ENCODE results near the gene DDX28. TPM values are rescaled to one million over a fixed set of nuclear protein-coding genes. Genes with fewer than 3 reads are reported as not detected.

The DDX28 gene
- total and polyA plus RNA-seq, 12 donors: 5.3 to 13.1 (median 9.5) TPM

GRCh38 chr16:68005786-68006286, 17.2 kb downstream of the DDX28 start:
- no peak for TF ChIP-seq CTCF (IDR thresholded peaks at IDR 0.05)
- ATAC-seq (peak in 7 of 8 donors; percentile 50 to 86 (median 71)), DNase-seq (peak in 1 of 2 donors; percentile 33)
- no peaks in the 10 kb centered on the region for H3K27me3 ChIP-seq
- H3K4me3 ChIP-seq: no peak overlapping the region
- peaks cover 0 to 40% (median 0%) of the 10 kb centered on the region in 9 donors for H3K4me1 ChIP-seq
- intact Hi-C loops (cut with DNase I): no loop called here
- H3K27ac ChIP-seq: peak overlapping the region in 6 of 10 donors; percentile 19 to 93 (median 42)
- WGBS, 2 donors: 43 to 45% methylated on average over 6 of the region's 6 CpGs
- H3K36me3 ChIP-seq: no peaks in the 10 kb centered on the region
- H3K9me3 ChIP-seq: no peaks in the 10 kb centered on the region

GRCh38 chr16:68005211-68005610, 17.8 kb downstream of the DDX28 start:
- TF ChIP-seq CTCF (IDR thresholded peaks at IDR 0.05): no peak
- Histone ChIP-seq H3K36me3 (no peaks in the 10 kb centered on the region), H3K9me3 (no peaks in the 10 kb centered on the region), H3K27me3 (no peaks in the 10 kb centered on the region), H3K4me3 (no peak overlapping the region), H3K4me1 (peaks cover 0 to 46% (median 6%) of the 10 kb centered on the region in 9 donors), H3K27ac (peak overlapping the region in 6 of 10 donors; percentile 19 to 93 (median 42))
- intact Hi-C loops (cut with DNase I): no loop called here
- no peak for ATAC-seq
- WGBS, 2 donors: 80 to 91% methylated on average over 9 of the region's 9 CpGs
- no peak for DNase-seq

- intact Hi-C loops (cut with DNase I): loop anchor here in 1 of 10 donors (5.0 kb wide), 1 partner anchor 49 kb away; no protein-coding TSS in a partner anchor
- DNase-seq: no peak
- WGBS, 2 donors: 84% methylated on average over 4 of the region's 4 CpGs
- ATAC-seq: no peak
- Histone ChIP-seq H3K4me3 (no peak overlapping the region), H3K27me3 (no peaks in the 10 kb centered on the region), H3K4me1 (peaks cover 0 to 62% (median 14%) of the 10 kb centered on the region in 9 donors), H3K27ac (no peak overlapping the region), H3K36me3 (no peaks in the 10 kb centered on the region), H3K9me3 (no peaks in the 10 kb centered on the region)
- no peak for TF ChIP-seq CTCF (IDR thresholded peaks at IDR 0.05)
Measured at GRCh38 chr16:68003031-68003430, 20.0 kb downstream of the DDX28 start.

GRCh38 chr16:68000450-68000849, 22.6 kb downstream of the DDX28 start:
- 54 to 57% methylated on average over 3 of the region's 3 CpGs for WGBS, 2 donors
- peak overlapping the region in 4 of 10 donors; percentile 4 to 54 (median 18) for H3K4me3 ChIP-seq
- H3K36me3 ChIP-seq: no peaks in the 10 kb centered on the region
- intact Hi-C loops (cut with DNase I): loop anchor here in 1 of 10 donors (5.0 kb wide), 1 partner anchor 52 kb away; no protein-coding TSS in a partner anchor
- H3K27ac ChIP-seq: peak overlapping the region in 9 of 10 donors; percentile 12 to 93 (median 69)
- H3K9me3 ChIP-seq: no peaks in the 10 kb centered on the region
- DNase-seq (peak in 1 of 2 donors; percentile 50), ATAC-seq (peak in 7 of 8 donors; percentile 62 to 93 (median 83))
- H3K4me1 ChIP-seq: peaks cover 0 to 58% (median 14%) of the 10 kb centered on the region in 9 donors
- no peak for TF ChIP-seq CTCF (IDR thresholded peaks at IDR 0.05)
- no peaks in the 10 kb centered on the region for H3K27me3 ChIP-seq
